Measurements from ENCODE around the gene RGS8.

Gene RGS8

GRCh38 chr1:182687361-182687760 lies 3.0 kb upstream of the RGS8 start:
- H3K4me3 ChIP-seq (ENCODE audit: low read depth, low read length) = no peak overlapping the region
- DNase-seq (ENCODE audit: low read depth) = no peak
- no peak for TF ChIP-seq CTCF (conservative IDR thresholded peaks at IDR 0.05; ENCODE audit: low read depth, low read length)

- no peak for TF ChIP-seq CTCF (conservative IDR thresholded peaks at IDR 0.05; ENCODE audit: low read depth, low read length)
- DNase-seq (ENCODE audit: low read depth) = no peak
- no peak overlapping the region for H3K4me3 ChIP-seq (ENCODE audit: low read depth, low read length)
Measured at GRCh38 chr1:182686446-182686845, 2.1 kb upstream of the RGS8 start.

GRCh38 chr1:182685215-182685614 lies 828 bp upstream of the RGS8 start:
- TF ChIP-seq CTCF (conservative IDR thresholded peaks at IDR 0.05; ENCODE audit: low read depth, low read length) = no peak
- DNase-seq (ENCODE audit: low read depth) = no peak
- H3K4me3 ChIP-seq (ENCODE audit: low read depth, low read length) = no peak overlapping the region

- H3K4me3 ChIP-seq (ENCODE audit: low read depth, low read length) = no peak overlapping the region
- TF ChIP-seq CTCF (conservative IDR thresholded peaks at IDR 0.05; ENCODE audit: low read depth, low read length) = no peak
- no peak for DNase-seq (ENCODE audit: low read depth)
Measured at GRCh38 chr1:182682898-182683501, 1.4 kb downstream of the RGS8 start.

GRCh38 chr1:182682406-182682805 lies 2.0 kb downstream of the RGS8 start:
- H3K4me3 ChIP-seq (ENCODE audit: low read depth, low read length) = no peak overlapping the region
- DNase-seq (ENCODE audit: low read depth) = no peak
- TF ChIP-seq CTCF (conservative IDR thresholded peaks at IDR 0.05; ENCODE audit: low read depth, low read length) = no peak

GRCh38 chr1:182681568-182681912 lies 2.8 kb downstream of the RGS8 start:
- DNase-seq (ENCODE audit: low read depth) = no peak

More at GRCh38 chr1:182681568-182681912, 2.8 kb downstream of the RGS8 start:
- no peak overlapping the region for H3K4me3 ChIP-seq (ENCODE audit: low read depth, low read length)
- TF ChIP-seq CTCF (conservative IDR thresholded peaks at IDR 0.05; ENCODE audit: low read depth, low read length) = no peak
